H1 (cell line): ENCODE measurements around the gene RASAL2. TPM values are rescaled to one million over a fixed set of nuclear protein-coding genes. Genes with fewer than 3 reads are reported as not detected.

Experiments used
- CTCF ChIA-PET: fragments of 300-600 bp; sonication (Branson Sonifier 250); formaldehyde crosslinking; loops from one replicate; lab custom pipeline; 2021; ENCODE audit not compliant: partially characterized antibody; lab: Charles Lee
- POLR2A ChIA-PET: fragments of 300-600 bp; sonication (Branson Sonifier 250); formaldehyde crosslinking; loops from one replicate; lab custom pipeline; 2021; ENCODE audit warnings: inconsistent platforms; ENCODE audit not compliant: partially characterized antibody; lab: Charles Lee
- DNase-seq, 2 experiments: peaks; one replicate each; pipeline versions ENCODE4 v3.0.0 to v3.0.0-alpha.2; 2010 to 2022; ENCODE audit warnings: low spot score in 2 of 2, low read depth in 1 of 2, mixed read lengths in 1 of 2
- FAIRE-seq: peaks from 2 replicates; lab custom pipeline; 2011; peaks lifted over from hg19 to GRCh38; lab: Jason Lieb, UNC
- H2AFZ ChIP-seq: 2 replicates; pipeline ENCODE4 v1.8.1; 2012; ENCODE audit warnings: low read length, inconsistent platforms
- H2AK5ac ChIP-seq: 2 replicates; pipeline ENCODE4 v1.6.1; 2013; ENCODE audit warnings: low read depth, low read length
- H2BK120ac ChIP-seq: replicated peaks from 2 replicates; pipeline ENCODE3; 2013; ENCODE audit warnings: low read depth, low read length, inconsistent platforms
- H2BK12ac ChIP-seq: 2 replicates; pipeline ENCODE4 v1.6.1; 2013; ENCODE audit warnings: low read depth, low read length
- H2BK15ac ChIP-seq: 2 replicates; pipeline ENCODE4 v1.6.1; 2013; ENCODE audit warnings: low read length
- H2BK20ac ChIP-seq: 2 replicates; pipeline ENCODE4 v1.6.1; 2013; ENCODE audit warnings: low read length
- H2BK5ac ChIP-seq: 2 replicates; pipeline ENCODE4 v1.6.1; 2013; ENCODE audit warnings: low read depth, low read length
- H3K14ac ChIP-seq: 2 replicates; pipeline ENCODE4 v1.6.1; 2013; ENCODE audit warnings: inconsistent platforms; ENCODE audit not compliant: insufficient read length
- H3K18ac ChIP-seq: 2 replicates; pipeline ENCODE4 v1.6.1; 2013; ENCODE audit warnings: low read length; ENCODE audit errors: extremely low read depth
- H3K23ac ChIP-seq: 2 replicates; pipeline ENCODE4 v1.6.1; 2013; ENCODE audit warnings: inconsistent platforms; ENCODE audit not compliant: insufficient read length
- H3K23me2 ChIP-seq: 2 replicates; pipeline ENCODE4 v1.6.1; 2013; ENCODE audit warnings: low read depth, low read length
- H3K27ac ChIP-seq: 2 replicates; pipeline ENCODE4 v1.6.1; 2011; ENCODE audit warnings: low read depth, low read length, inconsistent platforms
- H3K27me3 ChIP-seq, 4 experiments: replicated peaks in 1 of 4; 1 replicate in 1 of 4; 2 replicates in 3 of 4; pipeline versions ENCODE4 v1.6.1 to v1.8.1; 2011 to 2013; ENCODE audit warnings: low read length in 3 of 4, mild to moderate bottlenecking in 3 of 4, inconsistent platforms in 2 of 4, mixed read lengths in 2 of 4, moderate library complexity in 1 of 4; ENCODE audit not compliant: control insufficient read depth in 3 of 4, insufficient read depth in 3 of 4; ENCODE audit errors: extremely low read depth in 1 of 4
- H3K36me3 ChIP-seq, 4 experiments: 2 replicates each; pipeline versions ENCODE4 v1.6.1 to v1.8.1; 2011 to 2013; ENCODE audit warnings: mild to moderate bottlenecking in 4 of 4, low read length in 3 of 4, moderate library complexity in 2 of 4, control low read depth in 1 of 4, inconsistent platforms in 1 of 4; ENCODE audit not compliant: insufficient read depth in 4 of 4, control insufficient read depth in 2 of 4
- H3K4ac ChIP-seq: replicated peaks from 2 replicates; pipeline ENCODE3; 2013; ENCODE audit warnings: low read length, low read depth, mixed read lengths, inconsistent platforms; ENCODE audit not compliant: insufficient read length
- H3K4me1 ChIP-seq, 4 experiments: replicated peaks in 1 of 4; 1 replicate in 1 of 4; 2 replicates in 3 of 4; pipeline versions ENCODE4 v1.6.1 to v1.8.1; 2011 to 2013; ENCODE audit warnings: low read length in 3 of 4, inconsistent platforms in 2 of 4, mixed read lengths in 1 of 4; ENCODE audit not compliant: insufficient read depth in 4 of 4, control insufficient read depth in 3 of 4
- H3K4me2 ChIP-seq, 2 experiments: 2 replicates each; pipeline versions ENCODE4 v1.6.1 to v1.8.1; 2011 to 2013; ENCODE audit warnings: low read depth in 2 of 2, low read length in 2 of 2, control low read depth in 1 of 2, inconsistent platforms in 1 of 2, mild to moderate bottlenecking in 1 of 2; ENCODE audit not compliant: insufficient read depth in 1 of 2
- H3K4me3 ChIP-seq, 4 experiments: fragments of 200-600, 300-600 bp in 1 of 4; sonication (generic), shearing (Covaris generic), sonication (Bioruptor Twin) in 1 of 4; 2 replicates each; pipeline versions ENCODE4 v1.5.1 to v1.8.1; 2011 to 2016; ENCODE audit warnings: low read length in 4 of 4, low read depth in 3 of 4, control low read depth in 2 of 4, inconsistent platforms in 2 of 4, mild to moderate bottlenecking in 2 of 4, mixed read lengths in 1 of 4, moderate library complexity in 1 of 4; ENCODE audit not compliant: insufficient read depth in 2 of 4; ENCODE audit errors: extremely low read depth in 1 of 4
- H3K56ac ChIP-seq: replicated peaks from 2 replicates; pipeline ENCODE3; 2013; ENCODE audit warnings: low read depth, mild to moderate bottlenecking, mixed read lengths, low read length, inconsistent platforms; ENCODE audit not compliant: insufficient read length
- H3K79me1 ChIP-seq: 2 replicates; pipeline ENCODE4 v1.6.1; 2013; ENCODE audit warnings: low read depth, low read length, control low read depth
- H3K79me2 ChIP-seq, 2 experiments: 2 replicates each; pipeline versions ENCODE4 v1.6.1 to v1.8.1; 2012 to 2013; ENCODE audit warnings: low read length in 2 of 2, mild to moderate bottlenecking in 2 of 2, inconsistent platforms in 1 of 2; ENCODE audit not compliant: insufficient read depth in 2 of 2, control insufficient read depth in 1 of 2
- H3K9ac ChIP-seq, 4 experiments: replicated peaks in 1 of 4; 1 replicate in 1 of 4; 2 replicates in 3 of 4; pipeline versions ENCODE4 v1.6.1 to v1.8.1; 2011 to 2013; ENCODE audit warnings: low read depth in 3 of 4, low read length in 3 of 4, control low read depth in 2 of 4, mild to moderate bottlenecking in 2 of 4, moderate library complexity in 2 of 4, inconsistent platforms in 1 of 4; ENCODE audit errors: extremely low read depth in 1 of 4
- H3K9me3 ChIP-seq, 2 experiments: 2 replicates each; pipeline versions ENCODE4 v1.6.1 to v1.8.1; 2012 to 2013; ENCODE audit warnings: mild to moderate bottlenecking in 2 of 2, moderate library complexity in 2 of 2, control low read depth in 1 of 2, inconsistent platforms in 1 of 2, low read depth in 1 of 2, low read length in 1 of 2, mixed read lengths in 1 of 2; ENCODE audit not compliant: insufficient read depth in 2 of 2
- H4K20me1 ChIP-seq, 2 experiments: replicated peaks in 1 of 2; 2 replicates each; pipeline versions ENCODE3 to v1.8.1; 2011 to 2013; ENCODE audit warnings: inconsistent platforms in 2 of 2, low read length in 2 of 2, mild to moderate bottlenecking in 1 of 2; ENCODE audit not compliant: insufficient read depth in 2 of 2, control insufficient read depth in 1 of 2
- H4K5ac ChIP-seq: 2 replicates; pipeline ENCODE4 v1.6.1; 2013; ENCODE audit warnings: low read length, low read depth, mixed read lengths, inconsistent platforms; ENCODE audit not compliant: insufficient read length
- H4K8ac ChIP-seq: 2 replicates; pipeline ENCODE4 v1.8.0; 2013; ENCODE audit warnings: mild to moderate bottlenecking, moderate library complexity, low read length, inconsistent platforms; ENCODE audit not compliant: insufficient read depth; ENCODE audit errors: extremely low read depth
- H4K91ac ChIP-seq: replicated peaks from 2 replicates; pipeline ENCODE3; 2013; ENCODE audit warnings: low read length, mixed read lengths, inconsistent platforms; ENCODE audit not compliant: insufficient read length
- ATF3 ChIP-seq: IDR thresholded peaks from 2 replicates; pipeline ENCODE4 v1.6.1; 2011; ENCODE audit warnings: low read depth, mild to moderate bottlenecking, low read length; ENCODE audit not compliant: insufficient read depth
- NANOG ChIP-seq: IDR thresholded peaks from 2 replicates; pipeline ENCODE4 v1.6.1; 2011; ENCODE audit warnings: low read length, low read depth, mild to moderate bottlenecking, inconsistent platforms; ENCODE audit not compliant: insufficient read depth, poor library complexity, severe bottlenecking
- RAD21 ChIP-seq, 2 experiments: IDR thresholded peaks in 1 of 2; conservative IDR thresholded peaks in 1 of 2; 2 replicates each; pipeline ENCODE4 v1.6.1; 2011; ENCODE audit warnings: low read depth in 2 of 2, low read length in 2 of 2, improper control_type of control experiment in 1 of 2, inconsistent platforms in 1 of 2, mild to moderate bottlenecking in 1 of 2, moderate library complexity in 1 of 2
- SP2 ChIP-seq: IDR thresholded peaks from 2 replicates; pipeline ENCODE4 v1.6.1; 2012; ENCODE audit warnings: mild to moderate bottlenecking, low read length, inconsistent platforms
- SRF ChIP-seq: IDR thresholded peaks from 2 replicates; pipeline ENCODE4 v1.6.1; 2011; ENCODE audit warnings: mild to moderate bottlenecking, low read depth, low read length, moderate library complexity
- WGBS, 2 experiments: shearing (Covaris generic) in 1 of 2; methylation state at CpG; one replicate each; pipeline versions ENCODE4 v1.1.6 to v1.1.7; 2013 to 2015; ENCODE audit warnings: low lambda C conversion rate in 2 of 2, mixed read lengths in 2 of 2, inconsistent platforms in 1 of 2, low coverage in 1 of 2, missing lambda C conversion rate in 1 of 2; ENCODE audit not compliant: insufficient replicate concordance in 2 of 2, insufficient coverage in 1 of 2, insufficient read length in 1 of 2; ENCODE audit errors: extremely low coverage in 1 of 2, missing lambda C conversion rate in 1 of 2; 5-methylcytosine and 5-hydroxymethylcytosine counted together
- polyA plus RNA-seq, 7 experiments: library from polyadenylated mRNA; depleted of rRNA in 3 of 7; stranded (reverse) in 5 of 7; unstranded in 2 of 7; fragments of >200 nt in 5 of 7; fragments of 200-250 nt in 2 of 7; gene quantifications; 1 replicate in 5 of 7; 2 replicates in 1 of 7; 4 replicates in 1 of 7; pipeline versions ENCODE4 v1.2.1 to v1.2.3, GENCODE V29; 2011 to 2013; ENCODE audit warnings: missing spikeins in 2 of 7, mixed read lengths in 2 of 7
- total RNA-seq: library from RNA; stranded (reverse); fragmentation: NEBNext Ultra II Directional; extraction: Animal tissue kit (Norgen Biotek cat#: 25700); gene quantifications from 2 replicates; pipeline ENCODE4 v1.2.1, GENCODE V29; 2021
- TF ChIP-seq, protein P1 (sequence below), 3 experiments: IDR thresholded peaks; 1 replicate in 2 of 3; 2 replicates in 1 of 3; pipeline versions ENCODE4 v1.5.1 to v1.6.1; 2011; ENCODE audit warnings: low read length in 3 of 3, mild to moderate bottlenecking in 3 of 3, inconsistent platforms in 2 of 3, low read depth in 1 of 3, moderate library complexity in 1 of 3; ENCODE audit not compliant: insufficient read depth in 1 of 3; ENCODE audit errors: control extremely low read depth in 1 of 3

Gene RASAL2
- total and polyA plus RNA-seq, 2 of the 8 experiments (the other 6 are each of a cell fraction or from before 2014, with no cell fraction given): 15.9 to 32.5 TPM

- no peaks in the 10 kb centered on the region for H3K9me3 ChIP-seq
- H3K79me1 ChIP-seq: no peaks in the 10 kb centered on the region
- H3K4me1 ChIP-seq: no peaks in the 10 kb centered on the region; a peak in 1 of 7 replicates
- TF ChIP-seq NANOG (no peak), ATF3 (no peak), SP2 (no peak), RAD21 (IDR thresholded peaks at IDR 0.05 in 1 of 2, conservative IDR thresholded peaks at IDR 0.05 in 1 of 2; ENCODE audit: low read depth in 2 of 2, low read length in 2 of 2) (peak; percentile 26 to 47; a peak in 3 of 4 replicates), SRF (no peak)
- TF ChIP-seq, protein P1, sequence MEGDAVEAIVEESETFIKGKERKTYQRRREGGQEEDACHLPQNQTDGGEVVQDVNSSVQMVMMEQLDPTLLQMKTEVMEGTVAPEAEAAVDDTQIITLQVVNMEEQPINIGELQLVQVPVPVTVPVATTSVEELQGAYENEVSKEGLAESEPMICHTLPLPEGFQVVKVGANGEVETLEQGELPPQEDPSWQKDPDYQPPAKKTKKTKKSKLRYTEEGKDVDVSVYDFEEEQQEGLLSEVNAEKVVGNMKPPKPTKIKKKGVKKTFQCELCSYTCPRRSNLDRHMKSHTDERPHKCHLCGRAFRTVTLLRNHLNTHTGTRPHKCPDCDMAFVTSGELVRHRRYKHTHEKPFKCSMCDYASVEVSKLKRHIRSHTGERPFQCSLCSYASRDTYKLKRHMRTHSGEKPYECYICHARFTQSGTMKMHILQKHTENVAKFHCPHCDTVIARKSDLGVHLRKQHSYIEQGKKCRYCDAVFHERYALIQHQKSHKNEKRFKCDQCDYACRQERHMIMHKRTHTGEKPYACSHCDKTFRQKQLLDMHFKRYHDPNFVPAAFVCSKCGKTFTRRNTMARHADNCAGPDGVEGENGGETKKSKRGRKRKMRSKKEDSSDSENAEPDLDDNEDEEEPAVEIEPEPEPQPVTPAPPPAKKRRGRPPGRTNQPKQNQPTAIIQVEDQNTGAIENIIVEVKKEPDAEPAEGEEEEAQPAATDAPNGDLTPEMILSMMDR (IDR thresholded peaks at IDR 0.05; ENCODE audit: control extremely low read depth in 1 of 3, insufficient read depth in 1 of 3, low read depth in 1 of 3, low read length in 3 of 3): peak; percentile 49 to 70 (median 66)
- TF ChIP-seq, all 59 proteins: peak for 2
- Histone ChIP-seq H3K4me2 (no peak overlapping the region), H2AFZ (peak overlapping the region; percentile 6; the same call in 1 of the 2 replicates), H3K23me2 (no peaks in the 10 kb centered on the region; the same call in none of the 2 replicates), H3K14ac (no peak overlapping the region), H3K27ac (no peak overlapping the region), H3K79me2 (no peaks in the 10 kb centered on the region), H4K20me1 (no peaks in the 10 kb centered on the region), H2BK15ac (peak overlapping the region; percentile 74), H3K36me3 (no peaks in the 10 kb centered on the region), H2BK20ac (no peak overlapping the region), H4K91ac (no peak overlapping the region), H3K4me3 (no peak overlapping the region), H3K23ac (no peak overlapping the region), H3K18ac (no peak overlapping the region), H2BK5ac (no peak overlapping the region), H3K4ac (no peak overlapping the region), H2BK12ac (peak overlapping the region; percentile 77; the same call in 1 of the 2 replicates), H3K9ac (no peak overlapping the region), H4K5ac (no peak overlapping the region), H2BK120ac (no peak overlapping the region), H4K8ac (no peak overlapping the region), H3K27me3 (no peaks in the 10 kb centered on the region), H2AK5ac (no peak overlapping the region), H3K56ac (no peak overlapping the region)
- FAIRE-seq (no peak), DNase-seq (no peak)
- ChIA-PET CTCF (interaction anchor here (0.6 to 13.1 kb wide), 72 partner anchors 8 to 802 kb away, joined by 3 to 238 read pairs (median 5); partner anchors contain the start of gene TEX35), POLR2A (interaction anchor here (1.0 to 1.3 kb wide), 2 partner anchors 11 to 181 kb away, joined by 3 read pairs; no protein-coding TSS in a partner anchor)
- WGBS, 2 experiments: 83% methylated on average over 10 of the region's 10 CpGs; no CpG with 5 or more reads in 1 of the 2 experiments
Observed at GRCh38 chr1:178500936-178501554, 407.1 kb downstream of the RASAL2 start.
